ENCODE data around the gene CHCHD3.

GRCh38 chr7:132760244-132760623 is 321.7 kb downstream of the CHCHD3 start:
- TF ChIP-seq, protein P1, sequence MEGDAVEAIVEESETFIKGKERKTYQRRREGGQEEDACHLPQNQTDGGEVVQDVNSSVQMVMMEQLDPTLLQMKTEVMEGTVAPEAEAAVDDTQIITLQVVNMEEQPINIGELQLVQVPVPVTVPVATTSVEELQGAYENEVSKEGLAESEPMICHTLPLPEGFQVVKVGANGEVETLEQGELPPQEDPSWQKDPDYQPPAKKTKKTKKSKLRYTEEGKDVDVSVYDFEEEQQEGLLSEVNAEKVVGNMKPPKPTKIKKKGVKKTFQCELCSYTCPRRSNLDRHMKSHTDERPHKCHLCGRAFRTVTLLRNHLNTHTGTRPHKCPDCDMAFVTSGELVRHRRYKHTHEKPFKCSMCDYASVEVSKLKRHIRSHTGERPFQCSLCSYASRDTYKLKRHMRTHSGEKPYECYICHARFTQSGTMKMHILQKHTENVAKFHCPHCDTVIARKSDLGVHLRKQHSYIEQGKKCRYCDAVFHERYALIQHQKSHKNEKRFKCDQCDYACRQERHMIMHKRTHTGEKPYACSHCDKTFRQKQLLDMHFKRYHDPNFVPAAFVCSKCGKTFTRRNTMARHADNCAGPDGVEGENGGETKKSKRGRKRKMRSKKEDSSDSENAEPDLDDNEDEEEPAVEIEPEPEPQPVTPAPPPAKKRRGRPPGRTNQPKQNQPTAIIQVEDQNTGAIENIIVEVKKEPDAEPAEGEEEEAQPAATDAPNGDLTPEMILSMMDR (conservative IDR thresholded peaks at IDR 0.05): no peak
- no peak for TF ChIP-seq EZH2 (IDR thresholded peaks at IDR 0.05; ENCODE audit: low read depth)

All from PC-9 (cell line).